Measurements from ENCODE around the gene PLPP2. TPM values are rescaled to one million over a fixed set of nuclear protein-coding genes. Genes with fewer than 3 reads are reported as not detected.

PLPP2 gene
- total RNA-seq, 1 donor from 2014 or later, result 26.2 TPM

DNA sequence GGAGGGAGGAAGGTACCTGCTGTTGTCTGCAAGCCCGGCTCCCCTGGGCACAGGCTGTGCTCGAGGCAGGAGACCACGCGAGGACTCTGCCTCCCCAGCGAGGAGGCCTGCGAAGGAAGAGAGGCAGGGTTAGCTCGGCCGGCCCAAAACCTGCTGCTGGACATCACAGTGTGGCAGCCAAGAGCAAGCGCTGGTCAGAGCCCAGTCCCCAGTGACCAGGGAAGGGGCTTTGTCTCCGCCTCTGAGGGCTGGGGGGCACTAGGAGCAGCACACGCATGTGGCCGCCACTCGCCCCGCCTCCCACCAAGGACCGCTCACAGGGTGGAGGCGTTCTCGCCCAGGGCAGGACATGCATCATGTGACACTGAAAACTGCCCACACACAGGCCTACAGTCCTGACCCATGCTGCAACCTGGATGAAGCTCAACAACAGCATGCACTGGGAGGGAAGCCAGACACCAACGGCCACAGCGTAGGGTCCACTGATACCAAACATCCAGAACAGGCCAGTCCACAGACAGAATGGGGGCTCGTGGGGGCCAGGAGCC lies 44.9 kb upstream of the PLPP2 start:
- TF ChIP-seq, protein P1, sequence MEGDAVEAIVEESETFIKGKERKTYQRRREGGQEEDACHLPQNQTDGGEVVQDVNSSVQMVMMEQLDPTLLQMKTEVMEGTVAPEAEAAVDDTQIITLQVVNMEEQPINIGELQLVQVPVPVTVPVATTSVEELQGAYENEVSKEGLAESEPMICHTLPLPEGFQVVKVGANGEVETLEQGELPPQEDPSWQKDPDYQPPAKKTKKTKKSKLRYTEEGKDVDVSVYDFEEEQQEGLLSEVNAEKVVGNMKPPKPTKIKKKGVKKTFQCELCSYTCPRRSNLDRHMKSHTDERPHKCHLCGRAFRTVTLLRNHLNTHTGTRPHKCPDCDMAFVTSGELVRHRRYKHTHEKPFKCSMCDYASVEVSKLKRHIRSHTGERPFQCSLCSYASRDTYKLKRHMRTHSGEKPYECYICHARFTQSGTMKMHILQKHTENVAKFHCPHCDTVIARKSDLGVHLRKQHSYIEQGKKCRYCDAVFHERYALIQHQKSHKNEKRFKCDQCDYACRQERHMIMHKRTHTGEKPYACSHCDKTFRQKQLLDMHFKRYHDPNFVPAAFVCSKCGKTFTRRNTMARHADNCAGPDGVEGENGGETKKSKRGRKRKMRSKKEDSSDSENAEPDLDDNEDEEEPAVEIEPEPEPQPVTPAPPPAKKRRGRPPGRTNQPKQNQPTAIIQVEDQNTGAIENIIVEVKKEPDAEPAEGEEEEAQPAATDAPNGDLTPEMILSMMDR (IDR thresholded peaks at IDR 0.05; ENCODE audit: unreplicated experiment), result no peak
- DNase-seq (ENCODE audit: low spot score), result no peak
- Mint-ChIP-seq H3K9me3 (ENCODE audit: unreplicated experiment) (no peaks in the 10 kb centered on the region), H3K36me3 (ENCODE audit: low read depth, unreplicated experiment) (peaks cover 23% of the 10 kb centered on the region), H3K27ac (ENCODE audit: unreplicated experiment) (no peak overlapping the region), H3K4me1 (ENCODE audit: unreplicated experiment) (peaks cover 10% of the 10 kb centered on the region), H3K27me3 (ENCODE audit: unreplicated experiment) (peaks cover 8% of the 10 kb centered on the region), H3K4me3 (ENCODE audit: unreplicated experiment) (no peak overlapping the region)

DNA sequence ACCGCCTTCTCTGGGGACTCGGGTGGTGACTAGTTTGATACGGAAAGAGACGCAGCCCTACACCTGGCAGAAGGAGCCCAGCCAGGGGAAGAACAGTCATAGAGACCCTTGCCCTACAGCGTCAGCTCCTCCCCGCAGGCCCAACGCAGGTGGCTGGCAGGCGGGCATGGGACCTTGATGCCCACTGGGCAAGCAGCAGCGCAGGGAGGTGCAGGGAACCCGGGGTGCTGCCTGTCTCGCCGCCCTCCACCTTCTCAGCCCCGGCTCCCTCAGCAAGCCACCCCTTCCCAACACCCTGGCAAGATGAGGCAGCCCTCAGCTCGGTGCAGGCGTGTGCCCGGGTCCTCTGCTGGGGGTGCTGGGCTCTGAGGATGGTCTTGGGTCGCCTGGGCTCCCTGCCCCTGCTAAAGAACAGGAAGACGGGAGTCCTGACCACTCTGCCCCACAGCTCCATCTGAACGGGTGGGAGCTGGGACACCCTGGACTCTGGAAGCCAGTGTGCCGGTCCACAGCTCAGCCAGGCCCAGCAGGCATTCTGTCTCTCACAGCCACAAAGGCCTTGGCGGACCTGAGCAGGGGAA lies 44.4 kb upstream of the PLPP2 start:
- Mint-ChIP-seq H3K36me3 (ENCODE audit: low read depth, unreplicated experiment) (peaks cover 23% of the 10 kb centered on the region), H3K4me1 (ENCODE audit: unreplicated experiment) (peaks cover 7% of the 10 kb centered on the region), H3K9me3 (ENCODE audit: unreplicated experiment) (no peaks in the 10 kb centered on the region), H3K4me3 (ENCODE audit: unreplicated experiment) (no peak overlapping the region), H3K27ac (ENCODE audit: unreplicated experiment) (no peak overlapping the region), H3K27me3 (ENCODE audit: unreplicated experiment) (peaks cover 7% of the 10 kb centered on the region)
- no peak for DNase-seq (ENCODE audit: low spot score)
- TF ChIP-seq, protein P1 (IDR thresholded peaks at IDR 0.05; ENCODE audit: unreplicated experiment), result no peak

DNA sequence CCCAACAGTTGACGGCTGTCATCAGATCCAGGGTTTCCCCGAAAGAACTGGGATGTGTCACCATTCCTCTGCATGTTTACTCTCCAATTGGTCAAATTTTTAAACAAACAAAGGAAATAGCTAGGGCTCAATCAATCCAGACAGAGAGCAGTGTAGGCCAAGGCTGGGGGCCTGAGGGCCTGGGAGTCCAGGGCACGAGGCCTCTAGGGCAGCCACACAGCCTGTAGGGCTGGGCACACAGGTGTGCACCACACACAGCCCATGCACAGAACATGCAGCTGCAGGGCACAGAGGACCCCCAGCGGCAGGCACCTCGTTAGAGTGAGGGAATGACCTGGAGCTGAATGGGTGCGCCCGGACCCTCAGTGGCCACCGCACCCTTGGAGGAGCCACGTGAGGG lies 43.9 kb upstream of the PLPP2 start:
- DNase-seq (ENCODE audit: low spot score), result no peak
- Mint-ChIP-seq H3K27me3 (ENCODE audit: unreplicated experiment) (peaks cover 6% of the 10 kb centered on the region), H3K27ac (ENCODE audit: unreplicated experiment) (no peak overlapping the region), H3K36me3 (ENCODE audit: low read depth, unreplicated experiment) (peaks cover 21% of the 10 kb centered on the region), H3K4me1 (ENCODE audit: unreplicated experiment) (peaks cover 4% of the 10 kb centered on the region), H3K9me3 (ENCODE audit: unreplicated experiment) (no peaks in the 10 kb centered on the region), H3K4me3 (ENCODE audit: unreplicated experiment) (no peak overlapping the region)
- TF ChIP-seq, protein P1 (IDR thresholded peaks at IDR 0.05; ENCODE audit: unreplicated experiment), result no peak

DNA sequence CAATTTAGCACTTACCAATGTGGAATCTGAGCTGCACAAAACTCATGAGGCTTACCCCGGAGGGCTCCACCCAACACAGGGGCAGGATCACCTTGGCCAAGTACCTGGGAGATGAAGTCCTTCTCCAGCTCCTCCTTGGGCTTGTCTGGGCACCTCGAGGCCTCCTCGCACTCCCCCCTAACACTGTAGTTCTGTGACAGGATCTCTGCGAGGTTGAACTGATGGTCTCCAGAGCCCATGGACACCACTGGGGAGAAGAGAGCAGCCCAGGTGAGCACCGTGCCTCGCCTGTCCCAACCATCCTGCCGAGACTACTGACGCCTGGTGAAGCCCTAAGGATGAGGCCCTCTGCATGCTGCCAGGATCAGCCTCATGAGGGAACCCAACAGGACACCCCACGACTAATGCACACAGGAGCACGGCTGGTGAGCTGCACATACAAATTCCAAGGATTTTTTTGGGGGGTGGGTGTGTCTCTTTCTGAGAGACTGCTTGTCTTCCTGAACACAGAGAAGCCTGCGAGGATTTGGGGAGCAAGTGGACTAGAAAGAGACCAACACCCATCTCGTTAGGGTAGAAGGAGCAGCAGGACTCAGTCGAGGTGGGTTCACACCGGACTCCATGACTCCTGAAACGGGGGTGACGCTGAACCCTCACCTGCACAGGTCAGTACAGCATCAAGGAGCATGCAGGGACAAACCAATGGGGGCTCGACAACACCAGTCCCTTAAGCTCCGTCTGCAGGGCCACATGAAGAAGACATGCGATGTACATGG lies 43.3 kb upstream of the PLPP2 start:
- Mint-ChIP-seq H3K4me3 (ENCODE audit: unreplicated experiment) (no peak overlapping the region), H3K27ac (ENCODE audit: unreplicated experiment) (no peak overlapping the region), H3K27me3 (ENCODE audit: unreplicated experiment) (peaks cover 4% of the 10 kb centered on the region), H3K36me3 (ENCODE audit: low read depth, unreplicated experiment) (peaks cover 16% of the 10 kb centered on the region), H3K9me3 (ENCODE audit: unreplicated experiment) (no peaks in the 10 kb centered on the region), H3K4me1 (ENCODE audit: unreplicated experiment) (peaks cover 4% of the 10 kb centered on the region)
- TF ChIP-seq, protein P1 (IDR thresholded peaks at IDR 0.05; ENCODE audit: unreplicated experiment), result no peak
- DNase-seq (ENCODE audit: low spot score), result no peak

DNA sequence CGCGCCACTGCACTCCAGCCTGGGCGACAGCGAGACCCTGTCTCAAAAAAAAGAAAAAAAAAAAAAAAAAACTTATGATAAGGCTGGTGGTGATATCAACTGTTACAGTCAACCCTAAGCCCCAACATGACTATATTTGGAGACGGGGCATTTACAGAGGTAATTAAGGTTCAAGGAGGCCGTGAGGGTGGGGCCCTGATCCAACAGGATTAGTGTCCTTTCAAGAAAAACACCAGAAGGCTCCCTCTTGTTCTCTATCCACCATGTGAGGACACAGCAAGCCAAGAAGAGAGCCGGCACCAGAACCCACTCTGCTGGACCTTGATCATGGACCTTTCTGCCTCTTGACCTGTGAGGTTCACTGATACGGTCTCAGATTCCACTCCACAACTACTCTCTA lies 39.3 kb upstream of the PLPP2 start:
- DNase-seq (ENCODE audit: low spot score), result no peak
- TF ChIP-seq, protein P1 (IDR thresholded peaks at IDR 0.05; ENCODE audit: unreplicated experiment), result no peak
- Mint-ChIP-seq H3K4me1 (ENCODE audit: unreplicated experiment) (no peaks in the 10 kb centered on the region), H3K36me3 (ENCODE audit: low read depth, unreplicated experiment) (peaks cover 37% of the 10 kb centered on the region), H3K4me3 (ENCODE audit: unreplicated experiment) (peak overlapping the region; percentile 65), H3K27ac (ENCODE audit: unreplicated experiment) (no peak overlapping the region), H3K9me3 (ENCODE audit: unreplicated experiment) (no peaks in the 10 kb centered on the region), H3K27me3 (ENCODE audit: unreplicated experiment) (peaks cover 2% of the 10 kb centered on the region)

Data from endothelial cell (in vitro differentiated cells).